ENCODE results near the gene PTPRJ.

GRCh38 chr11:47940904-47941649 lies 39.3 kb upstream of the PTPRJ start:
- no peak for TF ChIP-seq POLR2A (IDR thresholded peaks at IDR 0.05; ENCODE audit: low read depth, low read length)
- TF ChIP-seq TAF1 (IDR thresholded peaks at IDR 0.05; ENCODE audit: borderline replicate concordance, low read depth, low read length): no peak
- no peak for TF ChIP-seq POLR2AphosphoS5 (IDR thresholded peaks at IDR 0.05; ENCODE audit: low read depth, low read length)

Data from GM12892 (cell line).